ENCODE measurements around the gene MXD1.

MXD1 gene

GRCh38 chr2:69977186-69977585 is 62.3 kb downstream of the MXD1 start:
- Histone ChIP-seq H3K9me2 (replicated peaks; ENCODE audit: control insufficient read depth, low read length) (no peaks in the 10 kb centered on the region), H3K9me3 (ENCODE audit: control insufficient read depth, insufficient read depth, low read length) (no peaks in the 10 kb centered on the region), H3K4me2 (ENCODE audit: low read length) (no peak overlapping the region), H3K27me3 (ENCODE audit: control insufficient read depth, low read length) (peaks cover 3% of the 10 kb centered on the region; the same call in 1 of the 2 replicates), H3K4me3 (ENCODE audit: low read length) (no peak overlapping the region), H4K20me1 (ENCODE audit: control insufficient read depth, insufficient read depth, low read depth, low read length) (no peaks in the 10 kb centered on the region), H3F3A (ENCODE audit: control insufficient read depth, insufficient read depth) (no peaks in the 10 kb centered on the region), H3K79me2 (ENCODE audit: control insufficient read depth, low read length) (no peaks in the 10 kb centered on the region), H3K36me3 (ENCODE audit: control insufficient read depth, low read length) (no peaks in the 10 kb centered on the region), H3K27ac (ENCODE audit: low read depth, low read length) (no peak overlapping the region), H3K4me1 (ENCODE audit: control insufficient read depth, low read length) (no peaks in the 10 kb centered on the region)
- TF ChIP-seq, protein P1, sequence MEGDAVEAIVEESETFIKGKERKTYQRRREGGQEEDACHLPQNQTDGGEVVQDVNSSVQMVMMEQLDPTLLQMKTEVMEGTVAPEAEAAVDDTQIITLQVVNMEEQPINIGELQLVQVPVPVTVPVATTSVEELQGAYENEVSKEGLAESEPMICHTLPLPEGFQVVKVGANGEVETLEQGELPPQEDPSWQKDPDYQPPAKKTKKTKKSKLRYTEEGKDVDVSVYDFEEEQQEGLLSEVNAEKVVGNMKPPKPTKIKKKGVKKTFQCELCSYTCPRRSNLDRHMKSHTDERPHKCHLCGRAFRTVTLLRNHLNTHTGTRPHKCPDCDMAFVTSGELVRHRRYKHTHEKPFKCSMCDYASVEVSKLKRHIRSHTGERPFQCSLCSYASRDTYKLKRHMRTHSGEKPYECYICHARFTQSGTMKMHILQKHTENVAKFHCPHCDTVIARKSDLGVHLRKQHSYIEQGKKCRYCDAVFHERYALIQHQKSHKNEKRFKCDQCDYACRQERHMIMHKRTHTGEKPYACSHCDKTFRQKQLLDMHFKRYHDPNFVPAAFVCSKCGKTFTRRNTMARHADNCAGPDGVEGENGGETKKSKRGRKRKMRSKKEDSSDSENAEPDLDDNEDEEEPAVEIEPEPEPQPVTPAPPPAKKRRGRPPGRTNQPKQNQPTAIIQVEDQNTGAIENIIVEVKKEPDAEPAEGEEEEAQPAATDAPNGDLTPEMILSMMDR (IDR thresholded peaks at IDR 0.05; ENCODE audit: low read depth, low read length, poor library complexity, severe bottlenecking), result no peak
- no peak for TF ChIP-seq EZH2phosphoT487 (IDR thresholded peaks at IDR 0.05; ENCODE audit: borderline replicate concordance, low read length)

DNA sequence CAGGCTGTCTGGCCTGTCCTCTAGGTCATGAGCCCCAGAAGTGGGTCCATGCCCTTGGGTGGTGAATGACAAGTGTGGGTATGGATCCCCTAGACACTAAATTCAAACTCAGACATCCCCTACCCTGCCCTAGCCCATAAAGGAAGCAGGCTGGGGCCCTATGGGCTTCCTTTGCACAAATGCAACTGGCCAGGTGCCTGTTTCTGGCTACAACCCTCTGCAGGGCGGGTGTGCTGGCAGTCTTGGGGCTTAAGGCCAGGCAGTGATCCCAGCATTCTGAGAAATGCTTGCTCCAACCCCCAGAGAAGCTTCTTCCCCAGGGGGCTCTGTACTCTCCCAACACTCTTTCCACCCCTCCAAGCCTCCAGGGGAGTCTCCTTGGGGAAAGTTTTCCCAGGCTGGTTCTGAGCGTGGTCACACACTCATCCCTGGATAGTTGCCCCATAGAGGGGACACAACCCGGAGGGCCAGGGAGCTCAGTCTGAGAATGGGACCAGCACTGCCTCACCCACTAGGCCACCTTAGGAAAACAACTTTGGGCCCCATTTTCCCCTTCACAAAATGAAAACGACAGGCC is 63.1 kb downstream of the MXD1 start:
- no peaks in the 10 kb centered on the region for H3F3A ChIP-seq (ENCODE audit: control insufficient read depth, insufficient read depth)
- H3K27ac ChIP-seq (ENCODE audit: low read depth, low read length), result no peak overlapping the region
- no peaks in the 10 kb centered on the region for H3K4me1 ChIP-seq (ENCODE audit: control insufficient read depth, low read length)
- H3K9me3 ChIP-seq (ENCODE audit: control insufficient read depth, insufficient read depth, low read length), result no peaks in the 10 kb centered on the region
- no peak overlapping the region for H3K4me3 ChIP-seq (ENCODE audit: low read length)
- no peaks in the 10 kb centered on the region for H4K20me1 ChIP-seq (ENCODE audit: control insufficient read depth, insufficient read depth, low read depth, low read length)
- no peaks in the 10 kb centered on the region for H3K36me3 ChIP-seq (ENCODE audit: control insufficient read depth, low read length)
- TF ChIP-seq, protein P1 (IDR thresholded peaks at IDR 0.05; ENCODE audit: low read depth, low read length, poor library complexity, severe bottlenecking), result no peak
- TF ChIP-seq EZH2phosphoT487 (IDR thresholded peaks at IDR 0.05; ENCODE audit: borderline replicate concordance, low read length), result no peak
- H3K27me3 ChIP-seq (ENCODE audit: control insufficient read depth, low read length), result peaks cover 3% of the 10 kb centered on the region; the same call in 1 of the 2 replicates
- H3K4me2 ChIP-seq (ENCODE audit: low read length), result no peak overlapping the region
- H3K9me2 ChIP-seq (replicated peaks; ENCODE audit: control insufficient read depth, low read length), result no peaks in the 10 kb centered on the region
- no peaks in the 10 kb centered on the region for H3K79me2 ChIP-seq (ENCODE audit: control insufficient read depth, low read length)

- Histone ChIP-seq H4K20me1 (ENCODE audit: control insufficient read depth, insufficient read depth, low read depth, low read length) (no peaks in the 10 kb centered on the region), H3K4me2 (ENCODE audit: low read length) (no peak overlapping the region), H3K9me2 (replicated peaks; ENCODE audit: control insufficient read depth, low read length) (no peaks in the 10 kb centered on the region), H3K27me3 (ENCODE audit: control insufficient read depth, low read length) (no peaks in the 10 kb centered on the region), H3K4me1 (ENCODE audit: control insufficient read depth, low read length) (no peaks in the 10 kb centered on the region), H3F3A (ENCODE audit: control insufficient read depth, insufficient read depth) (no peaks in the 10 kb centered on the region), H3K79me2 (ENCODE audit: control insufficient read depth, low read length) (no peaks in the 10 kb centered on the region), H3K4me3 (ENCODE audit: low read length) (no peak overlapping the region), H3K27ac (ENCODE audit: low read depth, low read length) (no peak overlapping the region), H3K36me3 (ENCODE audit: control insufficient read depth, low read length) (no peaks in the 10 kb centered on the region), H3K9me3 (ENCODE audit: control insufficient read depth, insufficient read depth, low read length) (no peaks in the 10 kb centered on the region)
- no peak for TF ChIP-seq EZH2phosphoT487 (IDR thresholded peaks at IDR 0.05; ENCODE audit: borderline replicate concordance, low read length)
- TF ChIP-seq, protein P1 (IDR thresholded peaks at IDR 0.05; ENCODE audit: low read depth, low read length, poor library complexity, severe bottlenecking), result no peak
These were observed 65.2 kb downstream of the MXD1 start for GRCh38 chr2:69979902-69980807.
